ENCODE data around the gene CCDC197.

DNA sequence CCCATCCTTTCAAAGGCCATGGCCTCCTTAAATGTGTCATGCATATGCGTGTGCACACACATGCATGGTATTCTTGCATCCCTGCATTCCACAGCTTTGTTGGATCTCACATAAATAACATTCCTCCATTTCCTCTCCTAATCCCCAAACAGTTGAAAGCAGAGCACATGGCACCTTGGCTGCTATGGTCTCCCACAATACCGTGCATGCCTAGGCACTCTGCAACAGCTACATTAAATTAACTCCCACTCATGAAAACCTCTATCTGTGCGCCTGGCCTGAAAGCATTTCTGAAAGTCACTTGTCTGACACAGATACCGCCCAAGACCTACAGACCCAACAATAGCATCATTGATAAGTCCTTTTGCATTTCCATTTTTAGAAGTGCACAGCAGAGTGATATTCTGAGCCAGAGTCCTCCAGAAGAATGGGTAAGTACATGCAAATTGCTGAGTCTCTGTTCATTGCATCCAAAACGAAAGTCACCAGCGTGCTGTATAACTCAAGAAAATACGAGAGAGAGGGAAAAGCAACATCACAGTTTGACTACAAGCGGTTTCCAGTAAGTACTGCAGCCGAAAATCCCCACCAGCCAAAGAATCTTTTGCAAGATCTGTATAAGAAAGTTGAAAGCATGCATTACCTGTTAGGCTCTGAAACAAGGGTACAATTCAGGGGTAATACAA is 21.2 kb upstream of the CCDC197 start:
- TF ChIP-seq, protein P1, sequence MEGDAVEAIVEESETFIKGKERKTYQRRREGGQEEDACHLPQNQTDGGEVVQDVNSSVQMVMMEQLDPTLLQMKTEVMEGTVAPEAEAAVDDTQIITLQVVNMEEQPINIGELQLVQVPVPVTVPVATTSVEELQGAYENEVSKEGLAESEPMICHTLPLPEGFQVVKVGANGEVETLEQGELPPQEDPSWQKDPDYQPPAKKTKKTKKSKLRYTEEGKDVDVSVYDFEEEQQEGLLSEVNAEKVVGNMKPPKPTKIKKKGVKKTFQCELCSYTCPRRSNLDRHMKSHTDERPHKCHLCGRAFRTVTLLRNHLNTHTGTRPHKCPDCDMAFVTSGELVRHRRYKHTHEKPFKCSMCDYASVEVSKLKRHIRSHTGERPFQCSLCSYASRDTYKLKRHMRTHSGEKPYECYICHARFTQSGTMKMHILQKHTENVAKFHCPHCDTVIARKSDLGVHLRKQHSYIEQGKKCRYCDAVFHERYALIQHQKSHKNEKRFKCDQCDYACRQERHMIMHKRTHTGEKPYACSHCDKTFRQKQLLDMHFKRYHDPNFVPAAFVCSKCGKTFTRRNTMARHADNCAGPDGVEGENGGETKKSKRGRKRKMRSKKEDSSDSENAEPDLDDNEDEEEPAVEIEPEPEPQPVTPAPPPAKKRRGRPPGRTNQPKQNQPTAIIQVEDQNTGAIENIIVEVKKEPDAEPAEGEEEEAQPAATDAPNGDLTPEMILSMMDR (IDR thresholded peaks at IDR 0.05; ENCODE audit: low read length) = no peak
- no peak for TF ChIP-seq EZH2 (optimal IDR thresholded peaks at IDR 0.05; ENCODE audit: low read depth, low read length)
- no peak for TF ChIP-seq EZH2phosphoT487 (IDR thresholded peaks at IDR 0.05; ENCODE audit: low read length)
